OCI-LY7 (cell line): Measurements from ENCODE around the gene BOD1. TPM values are rescaled to one million over a fixed set of nuclear protein-coding genes. Genes with fewer than 3 reads are reported as not detected.

Source experiments
- BruUV-seq: library from RNA; stranded (reverse); fragments of 400-500 nt; replicated peaks from 2 replicates; lab custom pipeline; 2021; lab: Mats Ljungman, UMichigan
- CTCF ChIA-PET: fragments of 300-600 bp; sonication (Branson Sonifier 250); formaldehyde crosslinking; loops from one replicate; lab custom pipeline; 2022; ENCODE audit warnings: antibody characterized with exemption; ENCODE audit not compliant: unreplicated experiment; lab: Charles Lee
- POLR2A ChIA-PET: fragments of 300-600 bp; sonication (Branson Sonifier 250); formaldehyde crosslinking; loops from one replicate; lab custom pipeline; 2022; ENCODE audit warnings: antibody characterized with exemption; lab: Charles Lee
- DNase-seq: peaks from one replicate; pipeline ENCODE4 v3.0.0-alpha.2; 2015; ENCODE audit warnings: low spot score
- H2AFZ ChIP-seq: fragments of 200-600 bp; sonication (generic), shearing (Covaris generic); 2 replicates; pipeline ENCODE4 v1.6.1; 2014; ENCODE audit warnings: mild to moderate bottlenecking, antibody characterized with exemption, low read length, moderate library complexity
- H3K27ac ChIP-seq: fragments of 200-600 bp; sonication (generic); 2 replicates; pipeline ENCODE4 v1.5.1; 2014; ENCODE audit warnings: mixed run types, low read depth, mild to moderate bottlenecking, moderate library complexity, low read length, inconsistent platforms; ENCODE audit not compliant: poor library complexity, severe bottlenecking
- H3K36me3 ChIP-seq: fragments of 200-600 bp; sonication (generic); 2 replicates; pipeline ENCODE4 v1.6.1; 2014; ENCODE audit warnings: mild to moderate bottlenecking, antibody characterized with exemption, low read length, moderate library complexity, mixed read lengths; ENCODE audit not compliant: insufficient read depth
- H3K4me1 ChIP-seq: fragments of 200-600 bp; sonication (generic); 2 replicates; pipeline ENCODE4 v1.5.1; 2014; ENCODE audit warnings: mild to moderate bottlenecking, low read length; ENCODE audit not compliant: insufficient read depth, poor library complexity, severe bottlenecking
- H3K4me2 ChIP-seq: fragments of 200-600 bp; sonication (generic); 2 replicates; pipeline ENCODE4 v1.6.1; 2014; ENCODE audit warnings: mild to moderate bottlenecking, low read length
- H3K4me3 ChIP-seq: fragments of 200-600 bp; sonication (generic); 2 replicates; pipeline ENCODE4 v1.5.1; 2014; ENCODE audit warnings: mild to moderate bottlenecking, low read depth, low read length; ENCODE audit not compliant: poor library complexity, severe bottlenecking
- H3K79me2 ChIP-seq: fragments of 200-600 bp; sonication (generic); 2 replicates; pipeline ENCODE4 v1.6.1; 2016; ENCODE audit warnings: low read depth, mild to moderate bottlenecking, low read length, moderate library complexity, mixed read lengths; ENCODE audit not compliant: insufficient read depth
- H3K9me2 ChIP-seq: fragments of 200-600 bp; sonication (generic); 2 replicates; pipeline ENCODE4 v1.6.1; 2016; ENCODE audit warnings: mild to moderate bottlenecking, low read length, mixed read lengths; ENCODE audit not compliant: insufficient read depth
- H3K9me3 ChIP-seq: fragments of 200-600 bp; sonication (generic); 2 replicates; pipeline ENCODE4 v1.6.1; 2014; ENCODE audit warnings: mild to moderate bottlenecking, mixed run types, low read length, mixed read lengths
- H4K20me1 ChIP-seq: fragments of 200-600 bp; sonication (generic); 2 replicates; pipeline ENCODE4 v1.6.1; 2014; ENCODE audit warnings: mild to moderate bottlenecking, antibody characterized with exemption, low read length, moderate library complexity, mixed read lengths; ENCODE audit not compliant: insufficient read depth
- CTCF ChIP-seq: fragments of 200-600 bp; sonication (generic); conservative IDR thresholded peaks from 2 replicates; pipeline ENCODE4 v1.5.1; 2014; ENCODE audit warnings: mild to moderate bottlenecking, antibody characterized with exemption, low read length, moderate library complexity, mixed read lengths
- EZH2phosphoT487 ChIP-seq: fragments of 200-600 bp; sonication (generic); IDR thresholded peaks from 2 replicates; pipeline ENCODE4 v1.6.1; 2018; ENCODE audit warnings: low read depth, borderline replicate concordance, mild to moderate bottlenecking, mixed run types, antibody characterized with exemption, low read length, moderate library complexity, mixed read lengths
- intact Hi-C: fragments of 100-400 bp; cut with micrococcal nuclease; formaldehyde crosslinking; loops from one replicate; pipeline ENCODE4 v1.10.0; 2022; ENCODE audit not compliant: unreplicated experiment
- total RNA-seq, 2 experiments: library from RNA; depleted of rRNA in 1 of 2; stranded (reverse); fragments of >200 nt in 1 of 2; shearing (Covaris generic) in 1 of 2; gene quantifications; 2 replicates each; pipeline ENCODE4 v1.2.3, GENCODE V29; 2014 to 2022

BOD1 gene
- total RNA-seq, 2 experiments from 2014 or later, result 38.8 to 54.3 TPM

- no peak overlapping the region for H3K4me2 ChIP-seq
- no peaks in the 10 kb centered on the region for H3K79me2 ChIP-seq
- ChIA-PET POLR2A (no interaction called here), CTCF (no interaction called here)
- no peak overlapping the region for H3K27ac ChIP-seq
- H3K36me3 ChIP-seq, result no peaks in the 10 kb centered on the region
- H3K9me2 ChIP-seq, result no peaks in the 10 kb centered on the region
- peaks cover 26% of the 10 kb centered on the region for H3K9me3 ChIP-seq
- intact Hi-C loops, result no loop called here
- H3K4me1 ChIP-seq, result no peaks in the 10 kb centered on the region
- no peaks in the 10 kb centered on the region for H4K20me1 ChIP-seq
- H2AFZ ChIP-seq, result no peak overlapping the region
- no TSS peak for BruUV-seq
- TF ChIP-seq CTCF (no peak), EZH2phosphoT487 (no peak)
- DNase-seq, result no peak
- H3K4me3 ChIP-seq, result no peak overlapping the region
Observed at GRCh38 chr5:173594061-173594460, 22.4 kb downstream of the BOD1 start.

GRCh38 chr5:173592050-173592669 lies 24.3 kb downstream of the BOD1 start:
- Histone ChIP-seq H3K79me2 (no peaks in the 10 kb centered on the region), H3K4me2 (no peak overlapping the region), H3K4me3 (no peak overlapping the region), H2AFZ (no peak overlapping the region), H3K9me2 (no peaks in the 10 kb centered on the region), H4K20me1 (no peaks in the 10 kb centered on the region), H3K36me3 (no peaks in the 10 kb centered on the region), H3K9me3 (peaks cover 34% of the 10 kb centered on the region), H3K4me1 (no peaks in the 10 kb centered on the region), H3K27ac (no peak overlapping the region)
- CTCF ChIA-PET, result interaction anchor here (0.6 to 1.3 kb wide), 3 partner anchors 24 to 393 kb away, joined by 3 to 4 read pairs (median 3); no protein-coding TSS in a partner anchor
- POLR2A ChIA-PET, result interaction anchor here (1.9 kb wide), 1 partner anchor 23 kb away, joined by 8 read pairs; no protein-coding TSS in a partner anchor
- TF ChIP-seq CTCF (peak; percentile 100), EZH2phosphoT487 (no peak)
- no TSS peak for BruUV-seq
- intact Hi-C loops, result no loop called here
- peak; percentile 66 for DNase-seq

GRCh38 chr5:173591056-173591514 lies 25.4 kb downstream of the BOD1 start:
- Histone ChIP-seq H3K4me3 (no peak overlapping the region), H3K9me2 (no peaks in the 10 kb centered on the region), H4K20me1 (no peaks in the 10 kb centered on the region), H3K27ac (no peak overlapping the region), H3K4me1 (no peaks in the 10 kb centered on the region), H3K36me3 (no peaks in the 10 kb centered on the region), H2AFZ (no peak overlapping the region), H3K79me2 (no peaks in the 10 kb centered on the region), H3K9me3 (peaks cover 35% of the 10 kb centered on the region), H3K4me2 (no peak overlapping the region)
- intact Hi-C loops, result no loop called here
- no TSS peak for BruUV-seq
- DNase-seq, result no peak
- TF ChIP-seq EZH2phosphoT487 (no peak), CTCF (no peak)
- POLR2A ChIA-PET, result interaction anchor here (1.9 kb wide), 1 partner anchor 24 kb away, joined by 8 read pairs; no protein-coding TSS in a partner anchor
- CTCF ChIA-PET, result interaction anchor here (0.8 to 1.3 kb wide), 2 partner anchors 25 to 394 kb away, joined by 3 to 4 read pairs; no protein-coding TSS in a partner anchor
